SH-SY5Y (cell line): ENCODE measurements around the gene NVL.

ENCODE experiments used
- GATA2 ChIP-seq: IDR thresholded peaks from 2 replicates; pipeline ENCODE4 v1.6.1; 2011; ENCODE audit warnings: mild to moderate bottlenecking, low read depth, low read length
- GATA3 ChIP-seq: IDR thresholded peaks from 2 replicates; pipeline ENCODE4 v1.6.1; 2011; ENCODE audit warnings: low read depth, mild to moderate bottlenecking, low read length, moderate library complexity

DNA sequence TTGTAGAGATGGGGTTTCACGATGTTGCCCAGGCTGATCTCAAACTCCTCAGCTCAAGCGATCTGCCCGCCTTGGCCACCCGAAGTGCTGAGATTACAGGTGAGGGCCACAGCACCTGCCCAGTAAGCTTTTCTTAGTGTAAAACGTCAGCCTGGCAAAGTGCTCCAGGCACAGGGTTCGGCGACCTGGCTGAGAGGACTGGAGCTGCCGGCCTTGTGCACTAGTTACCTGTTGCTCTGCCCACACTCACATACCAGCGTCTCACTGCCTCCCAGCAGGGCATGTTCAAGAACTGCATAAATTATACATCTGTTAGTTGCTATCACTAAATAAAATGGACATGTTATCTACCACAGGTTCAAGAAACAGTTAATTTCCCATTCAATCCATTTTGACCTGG, 91.8 kb downstream of the NVL start:
- TF ChIP-seq GATA2 = no peak
- TF ChIP-seq GATA3 = no peak
